ENCODE measurements around the gene RNF123.

Gene RNF123

DNA sequence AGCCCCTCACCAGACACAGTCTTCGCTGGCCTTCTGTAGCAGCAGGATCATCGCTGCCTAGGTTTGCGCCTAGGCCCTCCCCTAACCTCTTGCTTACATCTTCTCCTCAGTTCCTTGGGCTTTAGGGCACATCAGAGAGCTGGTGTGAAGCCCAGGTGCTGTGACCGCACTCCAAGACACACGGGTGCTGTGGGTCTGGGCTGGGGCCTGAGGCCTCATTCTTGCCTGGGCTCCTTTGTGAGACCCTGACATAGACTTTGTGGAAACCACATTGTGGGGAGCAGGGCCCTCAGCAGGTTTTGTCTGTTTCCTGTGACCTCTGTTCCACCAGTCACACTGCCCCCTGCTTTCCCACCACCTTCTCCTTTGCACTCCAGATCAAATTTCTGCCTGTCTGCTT lies 22.1 kb downstream of the RNF123 start:
- Histone ChIP-seq H3K27me3 (ENCODE audit: control insufficient read depth in 1 of 2, insufficient read depth in 2 of 2, low read length in 2 of 2) (no peaks in the 10 kb centered on the region), H3K9me3 (ENCODE audit: control insufficient read depth in 1 of 2, low read length in 2 of 2) (no peaks in the 10 kb centered on the region), H3K27ac (ENCODE audit: low read depth, low read length) (no peak overlapping the region), H3K4me1 (ENCODE audit: control insufficient read depth in 1 of 2, insufficient read depth in 2 of 2, low read length in 2 of 2) (no peaks in the 10 kb centered on the region), H3K4me3 (ENCODE audit: low read depth in 1 of 2, low read length in 2 of 2) (no peak overlapping the region), H3K9ac (ENCODE audit: low read depth in 1 of 2, low read length in 2 of 2) (no peak overlapping the region), H3K36me3 (ENCODE audit: control insufficient read depth in 1 of 2, insufficient read depth in 2 of 2, low read length in 2 of 2) (peaks cover 19 to 53% of the 10 kb centered on the region in 2 donors)

DNA sequence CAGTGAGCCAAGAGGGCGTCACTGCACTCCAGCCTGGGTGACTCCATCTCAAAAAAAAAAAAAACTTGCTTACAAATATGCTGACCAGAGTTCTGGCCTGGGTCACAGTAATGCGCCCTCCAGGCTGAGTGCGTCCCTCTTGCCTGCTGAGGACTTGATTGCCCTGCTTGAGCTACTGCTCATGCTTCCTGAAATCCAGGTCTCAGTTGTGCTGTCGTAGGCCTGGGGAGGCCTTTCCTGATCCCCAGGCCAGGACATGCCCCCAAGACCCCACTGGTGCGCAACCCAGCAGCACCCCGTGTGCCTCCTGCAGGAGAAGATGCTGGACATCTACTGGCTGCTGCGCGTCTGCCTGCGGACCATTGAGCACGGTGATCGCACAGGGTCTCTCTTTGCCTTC lies 22.8 kb downstream of the RNF123 start:
- H3K4me3 ChIP-seq (ENCODE audit: low read depth in 1 of 2, low read length in 2 of 2), result no peak overlapping the region
- H3K27ac ChIP-seq (ENCODE audit: low read depth, low read length), result no peak overlapping the region
- H3K9me3 ChIP-seq (ENCODE audit: control insufficient read depth in 1 of 2, low read length in 2 of 2), result no peaks in the 10 kb centered on the region
- no peaks in the 10 kb centered on the region for H3K4me1 ChIP-seq (ENCODE audit: control insufficient read depth in 1 of 2, insufficient read depth in 2 of 2, low read length in 2 of 2)
- no peak overlapping the region for H3K9ac ChIP-seq (ENCODE audit: low read depth in 1 of 2, low read length in 2 of 2)
- H3K27me3 ChIP-seq (ENCODE audit: control insufficient read depth in 1 of 2, insufficient read depth in 2 of 2, low read length in 2 of 2), result no peaks in the 10 kb centered on the region
- peaks cover 19 to 49% of the 10 kb centered on the region in 2 donors for H3K36me3 ChIP-seq (ENCODE audit: control insufficient read depth in 1 of 2, insufficient read depth in 2 of 2, low read length in 2 of 2)

DNA sequence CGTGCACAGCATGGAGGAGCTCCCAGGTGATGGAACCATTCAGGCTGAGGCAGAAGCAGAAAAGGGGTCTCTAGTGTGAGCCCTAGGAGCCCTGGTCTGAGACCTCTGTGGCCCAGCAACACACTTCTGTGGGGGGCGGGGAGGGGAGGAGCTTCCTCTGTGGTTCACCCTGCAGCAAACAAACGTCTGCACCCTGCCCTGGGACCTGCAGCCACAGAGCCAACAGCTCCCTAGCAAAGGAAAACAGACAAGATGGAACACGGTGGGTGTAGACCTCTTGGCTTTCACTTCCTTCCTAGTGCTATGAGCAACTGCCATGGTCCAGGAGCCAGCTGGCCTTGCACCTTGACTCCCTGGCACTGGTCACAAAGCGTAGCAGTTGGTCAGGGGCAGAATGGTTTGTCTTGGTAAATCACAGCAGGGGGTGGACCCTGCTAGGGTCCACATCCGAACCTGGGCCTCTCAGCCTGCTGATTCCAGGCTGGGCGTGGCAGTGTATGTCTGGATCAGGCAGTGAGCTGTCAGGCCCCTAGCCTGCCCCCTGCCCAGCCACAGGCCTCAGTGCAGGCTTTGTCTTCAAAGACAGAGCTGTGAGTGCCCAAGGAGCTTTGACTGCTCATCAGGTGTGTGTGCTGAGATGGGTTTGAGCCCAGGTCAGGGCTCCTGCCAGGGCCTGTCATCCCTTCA lies 23.4 kb downstream of the RNF123 start:
- no peak overlapping the region for H3K9ac ChIP-seq (ENCODE audit: low read depth in 1 of 2, low read length in 2 of 2)
- H3K27ac ChIP-seq (ENCODE audit: low read depth, low read length), result no peak overlapping the region
- H3K27me3 ChIP-seq (ENCODE audit: control insufficient read depth in 1 of 2, insufficient read depth in 2 of 2, low read length in 2 of 2), result no peaks in the 10 kb centered on the region
- H3K4me3 ChIP-seq (ENCODE audit: low read depth in 1 of 2, low read length in 2 of 2), result no peak overlapping the region
- H3K9me3 ChIP-seq (ENCODE audit: control insufficient read depth in 1 of 2, low read length in 2 of 2), result no peaks in the 10 kb centered on the region
- H3K36me3 ChIP-seq (ENCODE audit: control insufficient read depth in 1 of 2, insufficient read depth in 2 of 2, low read length in 2 of 2), result peaks cover 19 to 43% of the 10 kb centered on the region in 2 donors
- H3K4me1 ChIP-seq (ENCODE audit: control insufficient read depth in 1 of 2, insufficient read depth in 2 of 2, low read length in 2 of 2), result no peaks in the 10 kb centered on the region

DNA sequence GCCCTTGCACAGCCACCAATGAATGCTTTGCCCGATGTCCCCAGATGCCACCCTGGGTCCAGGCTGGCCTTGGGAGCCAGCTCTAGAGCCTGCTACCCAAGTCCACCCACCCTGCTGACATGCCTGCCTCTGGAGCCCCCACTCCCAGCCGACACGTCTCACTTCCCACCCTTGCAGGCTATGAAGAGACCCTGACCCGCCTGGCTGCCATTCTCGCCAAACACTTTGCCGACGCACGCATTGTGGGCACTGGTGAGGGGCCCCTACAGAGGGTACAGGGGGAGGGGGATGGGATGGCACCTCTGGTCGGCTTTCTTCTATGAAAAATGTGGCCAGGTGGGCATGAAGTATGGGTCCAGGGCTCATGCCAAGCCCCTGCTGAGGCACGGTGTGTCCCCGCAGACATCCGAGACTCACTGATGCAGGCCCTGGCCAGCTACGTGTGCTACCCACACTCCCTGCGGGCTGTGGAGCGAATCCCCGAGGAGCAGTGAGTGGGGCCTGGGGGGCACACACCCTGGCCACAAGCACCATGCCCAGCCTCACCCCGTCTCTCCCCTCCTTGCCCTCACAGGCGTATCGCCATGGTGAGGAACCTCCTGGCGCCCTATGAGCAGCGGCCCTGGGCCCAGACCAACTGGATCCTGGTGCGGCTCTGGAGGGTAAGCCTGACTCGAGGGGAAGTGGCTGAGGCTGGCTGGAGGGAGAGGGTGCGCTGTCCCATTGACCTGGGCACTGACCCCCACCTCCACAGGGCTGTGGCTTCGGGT lies 24.2 kb downstream of the RNF123 start:
- Histone ChIP-seq H3K36me3 (ENCODE audit: control insufficient read depth in 1 of 2, insufficient read depth in 2 of 2, low read length in 2 of 2) (peaks cover 15 to 38% of the 10 kb centered on the region in 2 donors), H3K4me3 (ENCODE audit: low read depth in 1 of 2, low read length in 2 of 2) (no peak overlapping the region), H3K27me3 (ENCODE audit: control insufficient read depth in 1 of 2, insufficient read depth in 2 of 2, low read length in 2 of 2) (no peaks in the 10 kb centered on the region), H3K9ac (ENCODE audit: low read depth in 1 of 2, low read length in 2 of 2) (no peak overlapping the region), H3K9me3 (ENCODE audit: control insufficient read depth in 1 of 2, low read length in 2 of 2) (no peaks in the 10 kb centered on the region), H3K27ac (ENCODE audit: low read depth, low read length) (no peak overlapping the region), H3K4me1 (ENCODE audit: control insufficient read depth in 1 of 2, insufficient read depth in 2 of 2, low read length in 2 of 2) (peaks cover 2 to 4% of the 10 kb centered on the region in 2 donors)

DNA sequence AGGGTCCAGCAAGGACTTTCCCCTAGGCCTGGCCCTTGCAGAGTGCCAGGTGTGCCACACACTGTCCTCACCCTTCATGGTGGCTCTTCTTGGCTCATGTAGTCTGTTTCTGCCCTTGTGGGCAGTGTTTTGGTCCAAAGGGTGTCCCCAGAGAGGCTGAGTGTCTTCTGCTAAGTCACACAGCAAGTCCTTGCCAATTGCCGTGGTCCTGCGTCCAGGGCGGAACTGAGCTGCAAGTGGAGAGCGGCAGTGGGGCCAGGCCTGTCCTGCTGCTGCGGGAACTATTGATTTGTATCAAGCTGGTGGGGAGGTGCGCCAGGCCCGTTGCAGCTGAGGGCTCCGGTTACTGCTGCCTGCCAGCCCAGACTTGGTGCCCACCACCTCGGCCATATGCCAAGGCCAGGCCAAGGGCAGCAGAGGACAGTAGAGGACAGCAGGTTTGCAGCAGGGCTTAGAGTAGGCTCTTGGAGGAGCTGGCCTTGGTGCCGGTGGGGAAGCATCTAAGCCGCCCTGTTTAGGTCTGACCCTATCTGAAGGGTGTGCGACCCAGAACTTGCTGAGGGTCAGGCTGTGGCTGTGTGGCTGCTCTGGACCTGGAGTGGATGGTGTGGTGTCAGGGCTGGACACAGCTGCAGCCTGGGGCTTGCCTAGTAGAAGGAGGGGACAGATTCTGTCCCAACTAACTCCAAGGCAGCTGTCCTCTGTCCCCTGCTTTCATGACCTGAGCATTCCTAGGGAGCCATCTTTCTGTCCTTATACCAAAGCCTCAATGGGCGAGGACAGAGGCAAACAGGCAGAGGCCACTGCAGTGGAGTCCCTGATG lies 25.6 kb downstream of the RNF123 start:
- Histone ChIP-seq H3K27me3 (ENCODE audit: control insufficient read depth in 1 of 2, insufficient read depth in 2 of 2, low read length in 2 of 2) (no peaks in the 10 kb centered on the region), H3K9me3 (ENCODE audit: control insufficient read depth in 1 of 2, low read length in 2 of 2) (no peaks in the 10 kb centered on the region), H3K27ac (ENCODE audit: low read depth, low read length) (no peak overlapping the region), H3K4me3 (ENCODE audit: low read depth in 1 of 2, low read length in 2 of 2) (no peak overlapping the region), H3K9ac (ENCODE audit: low read depth in 1 of 2, low read length in 2 of 2) (no peak overlapping the region), H3K36me3 (ENCODE audit: control insufficient read depth in 1 of 2, insufficient read depth in 2 of 2, low read length in 2 of 2) (peaks cover 15 to 38% of the 10 kb centered on the region in 2 donors), H3K4me1 (ENCODE audit: control insufficient read depth in 1 of 2, insufficient read depth in 2 of 2, low read length in 2 of 2) (peaks cover 10 to 14% of the 10 kb centered on the region in 2 donors)

DNA sequence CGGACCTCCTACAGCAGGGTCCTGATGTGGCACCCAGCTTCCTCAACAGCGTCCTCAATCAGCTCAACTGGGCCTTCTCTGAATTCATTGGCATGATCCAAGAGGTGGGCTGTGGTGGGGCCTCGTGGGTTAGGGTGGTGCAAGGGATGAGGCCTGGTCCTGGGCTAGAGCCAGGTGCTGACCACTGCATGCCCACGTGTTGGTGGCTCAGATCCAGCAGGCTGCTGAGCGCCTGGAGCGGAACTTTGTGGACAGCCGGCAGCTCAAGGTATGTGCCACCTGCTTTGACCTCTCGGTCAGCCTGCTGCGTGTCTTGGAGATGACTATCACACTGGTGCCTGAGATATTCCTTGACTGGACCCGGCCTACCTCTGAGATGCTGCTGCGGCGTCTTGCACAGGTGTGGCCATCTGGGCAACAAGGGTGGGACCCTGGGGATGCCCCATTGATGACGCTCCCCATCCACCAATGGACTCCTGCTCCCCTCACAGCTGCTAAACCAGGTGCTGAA lies 26.3 kb downstream of the RNF123 start:
- Histone ChIP-seq H3K27me3 (ENCODE audit: control insufficient read depth in 1 of 2, insufficient read depth in 2 of 2, low read length in 2 of 2) (no peaks in the 10 kb centered on the region), H3K4me3 (ENCODE audit: low read depth in 1 of 2, low read length in 2 of 2) (no peak overlapping the region), H3K4me1 (ENCODE audit: control insufficient read depth in 1 of 2, insufficient read depth in 2 of 2, low read length in 2 of 2) (peaks cover 12 to 21% of the 10 kb centered on the region in 2 donors), H3K36me3 (ENCODE audit: control insufficient read depth in 1 of 2, insufficient read depth in 2 of 2, low read length in 2 of 2) (peaks cover 16 to 43% of the 10 kb centered on the region in 2 donors), H3K9me3 (ENCODE audit: control insufficient read depth in 1 of 2, low read length in 2 of 2) (no peaks in the 10 kb centered on the region), H3K9ac (ENCODE audit: low read depth in 1 of 2, low read length in 2 of 2) (no peak overlapping the region), H3K27ac (ENCODE audit: low read depth, low read length) (no peak overlapping the region)

DNA sequence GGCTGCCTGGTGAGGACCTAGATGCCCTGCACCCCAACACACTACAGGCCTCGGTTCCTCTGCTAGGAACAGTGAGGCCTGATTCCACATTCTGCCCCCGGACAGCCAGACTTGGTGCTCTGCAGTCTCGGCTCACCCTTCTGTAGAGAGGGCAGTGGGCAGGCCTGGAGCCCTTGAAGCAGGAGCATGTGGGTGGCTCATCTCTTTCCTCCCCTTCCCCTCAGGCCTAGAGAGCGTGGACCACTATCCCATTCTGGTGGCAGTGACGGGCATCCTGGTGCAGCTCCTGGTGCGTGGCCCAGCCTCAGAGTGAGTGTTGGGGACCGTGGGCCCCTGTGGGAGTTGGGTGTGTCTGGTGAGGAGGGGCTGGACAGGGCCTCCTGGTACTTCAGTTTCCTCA lies 26.8 kb downstream of the RNF123 start:
- Histone ChIP-seq H3K9ac (ENCODE audit: low read depth in 1 of 2, low read length in 2 of 2) (no peak overlapping the region), H3K27me3 (ENCODE audit: control insufficient read depth in 1 of 2, insufficient read depth in 2 of 2, low read length in 2 of 2) (no peaks in the 10 kb centered on the region), H3K9me3 (ENCODE audit: control insufficient read depth in 1 of 2, low read length in 2 of 2) (no peaks in the 10 kb centered on the region), H3K27ac (ENCODE audit: low read depth, low read length) (no peak overlapping the region), H3K36me3 (ENCODE audit: control insufficient read depth in 1 of 2, insufficient read depth in 2 of 2, low read length in 2 of 2) (peaks cover 22 to 46% of the 10 kb centered on the region in 2 donors), H3K4me1 (ENCODE audit: control insufficient read depth in 1 of 2, insufficient read depth in 2 of 2, low read length in 2 of 2) (peaks cover 17 to 26% of the 10 kb centered on the region in 2 donors), H3K4me3 (ENCODE audit: low read depth in 1 of 2, low read length in 2 of 2) (no peak overlapping the region)

DNA sequence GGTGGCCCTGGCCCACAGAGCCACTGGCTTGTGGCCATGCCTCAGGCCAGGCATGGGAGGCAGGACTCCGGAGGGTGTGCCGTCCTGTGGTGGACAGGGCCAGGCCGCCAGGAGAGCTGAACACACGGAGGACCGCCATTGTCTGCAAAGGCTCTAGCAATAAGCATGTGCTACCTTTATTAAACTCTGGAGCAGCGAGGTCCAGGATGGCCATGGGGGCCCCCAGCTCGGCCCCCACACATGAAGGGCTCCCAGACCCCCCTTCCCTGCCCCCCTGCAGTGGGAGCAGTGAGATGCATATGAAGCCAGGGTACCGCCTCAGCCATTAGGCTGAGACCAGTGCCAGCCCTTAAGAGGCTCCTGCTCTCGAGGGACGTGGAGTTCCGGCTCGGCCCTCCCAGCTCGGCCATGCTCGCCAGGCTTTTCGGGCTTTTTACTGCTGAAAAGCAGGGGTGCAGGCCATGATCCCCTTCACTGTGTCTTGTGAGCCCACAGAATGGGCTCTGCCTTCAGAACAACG lies 27.4 kb downstream of the RNF123 start:
- peaks cover 25 to 46% of the 10 kb centered on the region in 2 donors for H3K36me3 ChIP-seq (ENCODE audit: control insufficient read depth in 1 of 2, insufficient read depth in 2 of 2, low read length in 2 of 2)

DNA sequence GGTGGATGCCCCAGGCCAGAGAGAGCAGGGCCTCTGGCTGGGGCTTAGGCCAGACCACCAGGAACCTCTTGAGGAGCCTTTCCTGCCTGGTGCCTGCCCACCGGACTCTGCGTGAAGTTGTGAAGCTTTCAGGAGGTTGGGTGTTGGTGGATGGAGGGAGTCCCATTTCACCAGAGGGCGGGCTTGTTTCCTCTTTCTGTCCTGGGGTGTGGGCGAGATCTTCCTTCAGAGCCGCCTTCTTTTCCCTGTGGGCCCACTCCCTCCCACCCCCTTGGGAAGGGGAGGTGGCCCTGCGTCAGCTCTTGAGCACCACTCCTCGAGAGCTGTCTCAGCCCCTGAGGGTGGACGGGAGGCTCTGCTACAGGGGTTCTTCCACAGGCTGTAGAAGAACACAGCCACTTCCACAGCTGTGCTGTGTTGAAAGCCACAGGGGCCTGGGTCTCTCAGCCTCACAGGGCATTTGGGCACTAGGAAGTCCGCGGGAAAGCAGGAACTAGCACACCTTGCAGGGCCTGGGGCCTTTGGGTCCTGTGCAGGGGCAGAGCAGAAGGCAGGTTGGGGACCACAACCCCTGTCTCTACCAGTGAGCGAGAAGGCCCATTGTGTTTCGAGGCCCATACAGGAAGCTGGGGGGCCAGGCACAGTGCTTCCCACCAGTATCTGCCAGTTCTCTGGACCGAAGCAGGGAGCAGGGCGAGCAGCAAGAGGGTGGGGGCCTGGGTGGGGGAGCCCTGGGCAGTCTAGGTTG lies 28.0 kb downstream of the RNF123 start:
- H3K27ac ChIP-seq (ENCODE audit: low read depth, low read length), result no peak overlapping the region
- H3K4me1 ChIP-seq (ENCODE audit: control insufficient read depth in 1 of 2, insufficient read depth in 2 of 2, low read length in 2 of 2), result peaks cover 28 to 38% of the 10 kb centered on the region in 2 donors
- H3K36me3 ChIP-seq (ENCODE audit: control insufficient read depth in 1 of 2, insufficient read depth in 2 of 2, low read length in 2 of 2), result peaks cover 31 to 48% of the 10 kb centered on the region in 2 donors
- no peaks in the 10 kb centered on the region for H3K9me3 ChIP-seq (ENCODE audit: control insufficient read depth in 1 of 2, low read length in 2 of 2)
- H3K4me3 ChIP-seq (ENCODE audit: low read depth in 1 of 2, low read length in 2 of 2), result no peak overlapping the region
- H3K27me3 ChIP-seq (ENCODE audit: control insufficient read depth in 1 of 2, insufficient read depth in 2 of 2, low read length in 2 of 2), result no peaks in the 10 kb centered on the region
- no peak overlapping the region for H3K9ac ChIP-seq (ENCODE audit: low read depth in 1 of 2, low read length in 2 of 2)

More for the DNA sequence above, 27.4 kb downstream of the RNF123 start:
- Histone ChIP-seq H3K4me3 (ENCODE audit: low read depth in 1 of 2, low read length in 2 of 2) (no peak overlapping the region), H3K4me1 (ENCODE audit: control insufficient read depth in 1 of 2, insufficient read depth in 2 of 2, low read length in 2 of 2) (peaks cover 22 to 31% of the 10 kb centered on the region in 2 donors), H3K9me3 (ENCODE audit: control insufficient read depth in 1 of 2, low read length in 2 of 2) (no peaks in the 10 kb centered on the region), H3K27ac (ENCODE audit: low read depth, low read length) (no peak overlapping the region), H3K9ac (ENCODE audit: low read depth in 1 of 2, low read length in 2 of 2) (no peak overlapping the region), H3K27me3 (ENCODE audit: control insufficient read depth in 1 of 2, insufficient read depth in 2 of 2, low read length in 2 of 2) (no peaks in the 10 kb centered on the region)

All from duodenal mucosa (tissue), 2 donors.